ENCODE measurements around the gene SLC45A2. TPM values are rescaled to one million over a fixed set of nuclear protein-coding genes. Genes with fewer than 3 reads are reported as not detected.
"Not testable (repeated sequence)": the region's sequence is repeated elsewhere in the genome, so short reads cannot be mapped to it uniquely, and the experiment has no call there.

Gene SLC45A2
- total RNA-seq, 1 experiment from 2014 or later: not detected

DNA sequence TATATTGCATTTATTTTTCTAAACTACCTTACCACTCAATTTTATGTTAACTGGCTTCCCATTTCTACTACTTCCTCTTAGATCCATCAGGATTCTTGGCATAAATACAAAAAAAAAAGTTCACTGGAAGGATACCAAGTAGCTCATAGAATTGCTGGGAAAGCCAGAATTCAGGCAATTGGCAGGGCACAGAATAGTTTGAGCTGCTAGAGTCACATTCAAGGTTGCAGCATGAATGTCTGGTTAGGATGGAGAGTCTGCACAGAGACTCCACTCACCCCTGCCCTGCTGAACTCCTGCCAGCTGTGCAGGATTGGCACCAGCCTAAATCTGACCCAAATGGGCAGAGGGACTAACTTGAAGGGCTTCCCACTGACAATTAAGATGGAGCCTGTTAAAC lies 28.3 kb upstream of the SLC45A2 start:
- ChIA-PET POLR2A (no interaction called here), CTCF (interaction anchor here (0.6 kb wide), 1 partner anchor 183 kb away, joined by 4 read pairs; no protein-coding TSS in a partner anchor)
- BruUV-seq (replicated peaks): no TSS peak
- H3K36me3 ChIP-seq (ENCODE audit: control insufficient read depth, insufficient read depth, low read length): no peaks in the 10 kb centered on the region
- in situ Hi-C loops (cut with HindIII; ENCODE audit: low pct_unique_long_range_greater_than_20kb, low sequenced_read_pairs): no loop called here
- H3K27ac ChIP-seq (ENCODE audit: low read length): no peak overlapping the region
- intact Hi-C loops (cut with micrococcal nuclease; ENCODE audit: unreplicated experiment): no loop called here
- no peaks in the 10 kb centered on the region for H3K9me3 ChIP-seq (ENCODE audit: control insufficient read depth, insufficient read depth, low read depth, low read length)
- TF ChIP-seq TCF7L2 (IDR thresholded peaks at IDR 0.05; ENCODE audit: low read depth, low read length) (no peak), POLR2AphosphoS5 (IDR thresholded peaks at IDR 0.05; ENCODE audit: low read depth, low read length) (no peak), SIN3A (IDR thresholded peaks at IDR 0.05; ENCODE audit: borderline replicate concordance, insufficient read depth, low read depth, low read length) (no peak)
- TF ChIP-seq, protein P1, sequence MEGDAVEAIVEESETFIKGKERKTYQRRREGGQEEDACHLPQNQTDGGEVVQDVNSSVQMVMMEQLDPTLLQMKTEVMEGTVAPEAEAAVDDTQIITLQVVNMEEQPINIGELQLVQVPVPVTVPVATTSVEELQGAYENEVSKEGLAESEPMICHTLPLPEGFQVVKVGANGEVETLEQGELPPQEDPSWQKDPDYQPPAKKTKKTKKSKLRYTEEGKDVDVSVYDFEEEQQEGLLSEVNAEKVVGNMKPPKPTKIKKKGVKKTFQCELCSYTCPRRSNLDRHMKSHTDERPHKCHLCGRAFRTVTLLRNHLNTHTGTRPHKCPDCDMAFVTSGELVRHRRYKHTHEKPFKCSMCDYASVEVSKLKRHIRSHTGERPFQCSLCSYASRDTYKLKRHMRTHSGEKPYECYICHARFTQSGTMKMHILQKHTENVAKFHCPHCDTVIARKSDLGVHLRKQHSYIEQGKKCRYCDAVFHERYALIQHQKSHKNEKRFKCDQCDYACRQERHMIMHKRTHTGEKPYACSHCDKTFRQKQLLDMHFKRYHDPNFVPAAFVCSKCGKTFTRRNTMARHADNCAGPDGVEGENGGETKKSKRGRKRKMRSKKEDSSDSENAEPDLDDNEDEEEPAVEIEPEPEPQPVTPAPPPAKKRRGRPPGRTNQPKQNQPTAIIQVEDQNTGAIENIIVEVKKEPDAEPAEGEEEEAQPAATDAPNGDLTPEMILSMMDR (IDR thresholded peaks at IDR 0.05): no peak
- TF ChIP-seq, protein P2, sequence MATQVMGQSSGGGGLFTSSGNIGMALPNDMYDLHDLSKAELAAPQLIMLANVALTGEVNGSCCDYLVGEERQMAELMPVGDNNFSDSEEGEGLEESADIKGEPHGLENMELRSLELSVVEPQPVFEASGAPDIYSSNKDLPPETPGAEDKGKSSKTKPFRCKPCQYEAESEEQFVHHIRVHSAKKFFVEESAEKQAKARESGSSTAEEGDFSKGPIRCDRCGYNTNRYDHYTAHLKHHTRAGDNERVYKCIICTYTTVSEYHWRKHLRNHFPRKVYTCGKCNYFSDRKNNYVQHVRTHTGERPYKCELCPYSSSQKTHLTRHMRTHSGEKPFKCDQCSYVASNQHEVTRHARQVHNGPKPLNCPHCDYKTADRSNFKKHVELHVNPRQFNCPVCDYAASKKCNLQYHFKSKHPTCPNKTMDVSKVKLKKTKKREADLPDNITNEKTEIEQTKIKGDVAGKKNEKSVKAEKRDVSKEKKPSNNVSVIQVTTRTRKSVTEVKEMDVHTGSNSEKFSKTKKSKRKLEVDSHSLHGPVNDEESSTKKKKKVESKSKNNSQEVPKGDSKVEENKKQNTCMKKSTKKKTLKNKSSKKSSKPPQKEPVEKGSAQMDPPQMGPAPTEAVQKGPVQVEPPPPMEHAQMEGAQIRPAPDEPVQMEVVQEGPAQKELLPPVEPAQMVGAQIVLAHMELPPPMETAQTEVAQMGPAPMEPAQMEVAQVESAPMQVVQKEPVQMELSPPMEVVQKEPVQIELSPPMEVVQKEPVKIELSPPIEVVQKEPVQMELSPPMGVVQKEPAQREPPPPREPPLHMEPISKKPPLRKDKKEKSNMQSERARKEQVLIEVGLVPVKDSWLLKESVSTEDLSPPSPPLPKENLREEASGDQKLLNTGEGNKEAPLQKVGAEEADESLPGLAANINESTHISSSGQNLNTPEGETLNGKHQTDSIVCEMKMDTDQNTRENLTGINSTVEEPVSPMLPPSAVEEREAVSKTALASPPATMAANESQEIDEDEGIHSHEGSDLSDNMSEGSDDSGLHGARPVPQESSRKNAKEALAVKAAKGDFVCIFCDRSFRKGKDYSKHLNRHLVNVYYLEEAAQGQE (IDR thresholded peaks at IDR 0.05; ENCODE audit: insufficient read depth in 1 of 2, low read depth in 2 of 2, low read length in 1 of 2): no peak
- no peaks in the 10 kb centered on the region for H3K27me3 ChIP-seq (ENCODE audit: control insufficient read depth, insufficient read depth, low read length)
- no peak for ATAC-seq
- DNase-seq (ENCODE audit: low read depth, low spot score): no peak
- H3K4me3 ChIP-seq (ENCODE audit: low read depth in 2 of 2, low read length in 2 of 2): no peak overlapping the region
- no peaks in the 10 kb centered on the region for H3K4me1 ChIP-seq (ENCODE audit: control insufficient read depth, insufficient read depth, low read length)

DNA sequence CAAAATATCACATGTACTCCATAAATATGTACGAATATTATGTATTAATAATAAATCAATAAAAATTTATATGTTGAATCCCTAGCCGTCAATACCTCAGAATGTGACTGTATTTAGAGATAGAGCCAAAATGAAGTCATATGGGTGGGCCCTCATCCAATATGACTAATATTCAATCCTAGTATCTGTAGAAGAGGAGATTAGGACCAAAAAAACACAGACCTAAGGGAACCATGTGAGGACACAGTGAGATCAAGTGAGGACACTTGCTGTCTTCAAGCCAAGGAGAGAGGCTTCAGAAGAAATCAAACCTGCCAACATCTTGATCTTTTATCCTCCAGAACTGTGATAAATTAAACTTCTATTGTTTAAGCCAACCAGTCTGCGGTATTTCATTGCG lies 27.0 kb upstream of the SLC45A2 start:
- ChIA-PET CTCF (no interaction called here), POLR2A (no interaction called here)
- TF ChIP-seq, protein P1 (IDR thresholded peaks at IDR 0.05): no peak
- no peak for TF ChIP-seq POLR2AphosphoS5 (IDR thresholded peaks at IDR 0.05; ENCODE audit: low read depth, low read length)
- TF ChIP-seq, protein P2 (IDR thresholded peaks at IDR 0.05; ENCODE audit: insufficient read depth in 1 of 2, low read depth in 2 of 2, low read length in 1 of 2): no peak
- no peak for TF ChIP-seq SIN3A (IDR thresholded peaks at IDR 0.05; ENCODE audit: borderline replicate concordance, insufficient read depth, low read depth, low read length)
- TF ChIP-seq TCF7L2 (IDR thresholded peaks at IDR 0.05; ENCODE audit: low read depth, low read length): no peak

DNA sequence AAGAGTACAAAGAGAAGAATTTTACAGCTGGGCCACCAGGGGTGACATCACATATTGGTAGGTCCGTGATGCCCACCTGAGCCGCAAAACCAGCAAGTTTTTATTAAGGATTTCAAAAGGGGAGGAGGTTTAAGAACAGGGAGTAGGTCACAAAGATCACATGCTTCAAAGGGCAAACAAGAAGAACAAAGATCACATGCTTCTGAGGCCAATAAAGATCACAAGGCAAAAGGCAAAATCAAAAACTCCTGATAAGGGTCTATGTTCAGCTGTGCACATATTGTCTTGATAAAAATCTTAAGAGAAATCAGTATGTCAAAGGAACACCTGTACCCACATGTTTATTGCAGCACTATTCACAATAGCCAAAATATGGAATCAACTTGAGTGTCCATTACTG lies 25.7 kb upstream of the SLC45A2 start:
- CTCF ChIA-PET; H3K27ac ChIP-seq (ENCODE audit: low read length); BruUV-seq (replicated peaks); DNase-seq (ENCODE audit: low read depth, low spot score); H3K4me3 ChIP-seq (ENCODE audit: low read depth in 2 of 2, low read length in 2 of 2); H3K4me1 ChIP-seq (ENCODE audit: control insufficient read depth, insufficient read depth, low read length); H3K27me3 ChIP-seq (ENCODE audit: control insufficient read depth, insufficient read depth, low read length); H3K36me3 ChIP-seq (ENCODE audit: control insufficient read depth, insufficient read depth, low read length); in situ Hi-C loops (cut with HindIII; ENCODE audit: low pct_unique_long_range_greater_than_20kb, low sequenced_read_pairs); ATAC-seq; intact Hi-C loops (cut with micrococcal nuclease; ENCODE audit: unreplicated experiment); H3K9me3 ChIP-seq (ENCODE audit: control insufficient read depth, insufficient read depth, low read depth, low read length); POLR2A ChIA-PET: not testable (repeated sequence)

More for the DNA sequence above, 27.0 kb upstream of the SLC45A2 start:
- no TSS peak for BruUV-seq (replicated peaks)
- Histone ChIP-seq H3K9me3 (ENCODE audit: control insufficient read depth, insufficient read depth, low read depth, low read length) (no peaks in the 10 kb centered on the region), H3K27me3 (ENCODE audit: control insufficient read depth, insufficient read depth, low read length) (no peaks in the 10 kb centered on the region), H3K27ac (ENCODE audit: low read length) (no peak overlapping the region), H3K4me1 (ENCODE audit: control insufficient read depth, insufficient read depth, low read length) (peaks cover 7% of the 10 kb centered on the region), H3K36me3 (ENCODE audit: control insufficient read depth, insufficient read depth, low read length) (no peaks in the 10 kb centered on the region), H3K4me3 (ENCODE audit: low read depth in 2 of 2, low read length in 2 of 2) (no peak overlapping the region)
- no peak for DNase-seq (ENCODE audit: low read depth, low spot score)
- in situ Hi-C loops (cut with HindIII; ENCODE audit: low pct_unique_long_range_greater_than_20kb, low sequenced_read_pairs): no loop called here
- intact Hi-C loops (cut with micrococcal nuclease; ENCODE audit: unreplicated experiment): no loop called here
- ATAC-seq: no peak

Data from Panc1 (cell line).